Ovary (tissue), 9 donors: ENCODE measurements around the gene AKAP14. TPM values are rescaled to one million over a fixed set of nuclear protein-coding genes. Genes with fewer than 3 reads are reported as not detected.

Source experiments
- DNase-seq, 5 donors: peaks; one replicate each; pipeline ENCODE4 v3.0.0-alpha.2; 2019 to 2020
- H3K27ac ChIP-seq, 2 donors: fragments of 200-600 bp; one replicate each; pipeline versions ENCODE4 v1.5.1 to v1.8.0; 2019 to 2022
- H3K27me3 ChIP-seq: fragments of 200-600 bp; one replicate; pipeline ENCODE4 v1.8.0; 2022
- H3K36me3 ChIP-seq: fragments of 200-600 bp; sonication (generic); one replicate; pipeline ENCODE4 v1.5.1; 2019
- H3K4me1 ChIP-seq: one replicate; pipeline ENCODE4 v1.8.1; 2013; ENCODE audit warnings: mild to moderate bottlenecking, moderate library complexity; ENCODE audit not compliant: insufficient read depth
- H3K4me3 ChIP-seq: fragments of 200-600 bp; sonication (generic); one replicate; pipeline ENCODE4 v1.5.1; 2017
- H3K9me3 ChIP-seq, 2 donors: fragments of 200-600 bp in 1 of 2; sonication (generic) in 1 of 2; one replicate each; pipeline versions ENCODE4 v1.5.1 to v1.8.1; 2013 to 2019; ENCODE audit warnings: mild to moderate bottlenecking in 1 of 2, moderate library complexity in 1 of 2
- EP300 ChIP-seq: sonication (generic); formaldehyde crosslinking; IDR thresholded peaks from one replicate; pipeline ENCODE4 v1.6.1; 2017; ENCODE audit warnings: antibody characterized with exemption
- POLR2A ChIP-seq: fragments of 450-650 bp; IDR thresholded peaks from one replicate; pipeline ENCODE4 v1.6.1; 2017; ENCODE audit warnings: antibody characterized with exemption, mild to moderate bottlenecking, moderate library complexity
- WGBS, 3 donors: extraction: QIAGEN DNeasy Blood & Tissue Kit in 1 of 3; methylation state at CpG; one replicate each; pipeline versions ENCODE4 v1.1.5 to v1.1.7; 2013 to 2017; 5-methylcytosine and 5-hydroxymethylcytosine counted together
- intact Hi-C, 4 donors: fragments of 100-400 bp; cut with DNase I; formaldehyde crosslinking; loops; one replicate each; pipeline versions ENCODE4 v1.11.0 to v1.15.1; 2022 to 2023
- polyA plus RNA-seq, 2 donors: library from polyadenylated mRNA; stranded (reverse); fragments of 200-250 nt in 1 of 2; fragments of 350-450 nt in 1 of 2; fragmentation: Illumina TruSeq in 1 of 2; extraction: RNeasy Lipid Tissue Mini Kit (QIAGEN cat#74804) in 1 of 2; gene quantifications; one replicate each; pipeline ENCODE4 v1.2.3, GENCODE V29; 2013 to 2014
- total RNA-seq, 7 donors: library from RNA; depleted of rRNA in 2 of 7; stranded (reverse); fragments of >200 nt in 2 of 7; fragmentation: NEBNext Ultra II Directional in 3 of 7; extraction: Animal tissue kit (Norgen Biotek cat#: 25700) in 3 of 7; gene quantifications; one replicate each; pipeline versions ENCODE4 v1.1.0 to v1.2.4, GENCODE V29; 2016 to 2023
- TF ChIP-seq, protein P1 (sequence below), 3 donors: fragments of 450-650 bp in 2 of 3; fragments of 200-600 bp in 1 of 3; IDR thresholded peaks; one replicate each; pipeline versions ENCODE4 v1.5.1 to v1.8.0; 2016 to 2022; ENCODE audit warnings: antibody characterized with exemption in 3 of 3, mild to moderate bottlenecking in 1 of 3
- donor health status: DM: no; HTN: no; CAD: no; lungs with moderate emphysema.
- donor health status: DM: no; HTN: no; CAD: no.
- donor health status: Bipolar disorder and iron deficiency.
- donor health status: DM: yes; HTN: yes; CAD: no.
- donor health status: DM: no; HTN: no; CAD: no.
- donor health status: DM: yes; HTN: yes; CAD: no.

Gene AKAP14
- total and polyA plus RNA-seq, 9 donors: 0.38 to 10.1 (median 1.3) TPM; not detected in 4

DNA sequence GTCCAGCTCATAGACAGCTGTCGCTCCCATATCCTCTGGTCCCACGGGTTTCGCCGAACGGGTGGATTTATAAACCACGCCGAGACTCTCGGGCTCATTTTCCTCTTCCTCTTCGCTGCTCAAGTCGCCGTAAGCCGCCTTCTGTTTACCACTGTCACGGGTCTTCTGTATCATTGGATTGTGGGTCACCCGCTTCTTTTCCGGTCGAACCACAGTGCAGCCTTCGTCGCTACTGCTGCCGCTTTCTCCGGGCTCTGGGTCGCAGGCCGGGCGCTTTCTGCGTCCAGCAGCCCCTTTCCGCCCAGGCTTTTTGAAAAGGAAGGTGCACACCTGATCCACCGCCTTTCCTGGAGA lies 24.5 kb upstream of the AKAP14 start:
- no peaks in the 10 kb centered on the region for H3K4me1 ChIP-seq
- TF ChIP-seq EP300 (no peak), POLR2A (no peak)
- TF ChIP-seq, protein P1, sequence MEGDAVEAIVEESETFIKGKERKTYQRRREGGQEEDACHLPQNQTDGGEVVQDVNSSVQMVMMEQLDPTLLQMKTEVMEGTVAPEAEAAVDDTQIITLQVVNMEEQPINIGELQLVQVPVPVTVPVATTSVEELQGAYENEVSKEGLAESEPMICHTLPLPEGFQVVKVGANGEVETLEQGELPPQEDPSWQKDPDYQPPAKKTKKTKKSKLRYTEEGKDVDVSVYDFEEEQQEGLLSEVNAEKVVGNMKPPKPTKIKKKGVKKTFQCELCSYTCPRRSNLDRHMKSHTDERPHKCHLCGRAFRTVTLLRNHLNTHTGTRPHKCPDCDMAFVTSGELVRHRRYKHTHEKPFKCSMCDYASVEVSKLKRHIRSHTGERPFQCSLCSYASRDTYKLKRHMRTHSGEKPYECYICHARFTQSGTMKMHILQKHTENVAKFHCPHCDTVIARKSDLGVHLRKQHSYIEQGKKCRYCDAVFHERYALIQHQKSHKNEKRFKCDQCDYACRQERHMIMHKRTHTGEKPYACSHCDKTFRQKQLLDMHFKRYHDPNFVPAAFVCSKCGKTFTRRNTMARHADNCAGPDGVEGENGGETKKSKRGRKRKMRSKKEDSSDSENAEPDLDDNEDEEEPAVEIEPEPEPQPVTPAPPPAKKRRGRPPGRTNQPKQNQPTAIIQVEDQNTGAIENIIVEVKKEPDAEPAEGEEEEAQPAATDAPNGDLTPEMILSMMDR (IDR thresholded peaks at IDR 0.05): no peak
- peak overlapping the region; percentile 63 for H3K4me3 ChIP-seq
- H3K9me3 ChIP-seq: no peaks in the 10 kb centered on the region
- intact Hi-C loops: no loop called here
- H3K36me3 ChIP-seq: no peaks in the 10 kb centered on the region
- H3K27me3 ChIP-seq: no peaks in the 10 kb centered on the region
- peak overlapping the region in 1 of 2 donors; percentile 94 for H3K27ac ChIP-seq
- DNase-seq: peak in 1 of 5 donors; percentile 20
- 29 to 35% (median 32%) methylated on average over 26 of the region's 26 CpGs for WGBS, 3 donors

DNA sequence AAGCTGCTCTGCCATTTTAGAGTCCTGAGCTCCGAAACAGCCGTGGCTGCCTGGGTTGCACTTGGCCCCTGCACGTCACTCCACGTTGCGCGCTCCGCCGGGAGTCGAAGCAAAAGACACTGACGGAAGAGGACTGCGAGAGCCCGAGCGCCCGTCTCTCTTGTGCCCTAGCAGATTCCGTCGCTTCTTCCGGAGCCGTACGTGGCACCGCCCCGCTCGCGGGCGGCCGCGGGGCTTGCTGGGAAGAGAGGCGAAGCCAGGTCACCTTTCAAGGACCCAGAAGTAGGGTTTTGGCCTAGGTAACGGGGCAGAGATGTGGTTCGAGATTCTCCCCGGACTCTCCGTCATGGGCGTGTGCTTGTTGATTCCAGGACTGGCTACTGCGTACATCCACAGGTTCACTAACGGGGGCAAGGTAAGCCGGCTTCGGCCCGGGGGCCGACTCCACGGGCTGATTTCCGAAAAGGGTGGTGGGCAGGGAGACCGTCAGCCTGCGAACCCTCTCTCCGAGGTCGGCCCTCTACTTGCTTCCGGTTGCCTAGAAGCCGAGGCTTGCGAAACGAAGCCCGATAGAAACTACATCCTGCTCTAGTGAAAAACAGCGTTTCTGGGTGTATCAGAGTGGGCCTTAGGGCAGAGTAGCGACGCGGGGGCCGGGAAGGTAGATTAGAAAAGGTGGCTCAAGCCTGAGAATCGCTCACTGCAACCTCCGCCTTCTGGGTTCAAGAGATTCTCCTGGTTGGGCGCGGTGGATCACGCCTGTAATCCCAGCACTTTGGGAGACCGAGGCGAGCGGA lies 23.9 kb upstream of the AKAP14 start, which contains the start of the genes NDUFA1 and RNF113A:
Gene NDUFA1, plus strand, starts transcription at position 234 of the 797 bp plus-strand sequence. Its CDS starts 80 bp downstream, at position 314.
Gene RNF113A, minus strand, starts transcription at position 135 of the 797 bp plus-strand sequence. Its CDS starts 120 bp downstream, at position 15.
- Histone ChIP-seq H3K4me3 (peak within 1 kb of the TSS; percentile 63), H3K4me1 (no peaks in the 10 kb centered on the region), H3K36me3 (no peaks in the 10 kb centered on the region), H3K9me3 (no peaks in the 10 kb centered on the region), H3K27ac (peak within 1 kb of the TSS; percentile 53 to 94), H3K27me3 (no peaks in the 10 kb centered on the region)
- intact Hi-C loops: no loop called here
- DNase-seq: peak; percentile 75 to 86 (median 82)
- WGBS, 3 donors: 38 to 50% (median 44%) methylated on average over 62 of the region's 62 CpGs
- TF ChIP-seq, protein P1 (IDR thresholded peaks at IDR 0.05): no peak
- TF ChIP-seq EP300: no peak
- peak; percentile 68 for TF ChIP-seq POLR2A

DNA sequence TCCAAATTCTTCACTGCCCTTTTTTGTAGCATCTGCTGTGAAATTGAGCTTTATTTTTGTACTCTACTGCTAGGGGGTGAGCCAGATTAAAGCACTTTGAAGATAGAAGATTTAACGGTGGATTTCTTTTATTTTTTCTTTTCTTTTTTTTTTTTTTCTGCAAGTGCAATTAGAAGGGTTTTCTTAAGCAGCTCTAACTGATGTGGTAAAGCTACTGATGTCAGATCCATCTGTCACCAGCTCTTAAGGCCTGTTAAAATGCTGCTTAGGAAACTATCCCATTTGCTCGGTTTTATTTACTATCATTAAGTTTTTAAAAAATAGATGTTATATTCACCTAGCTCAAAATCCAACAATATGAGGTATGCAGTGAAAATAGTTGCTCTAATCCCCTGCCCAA lies 17.0 kb upstream of the AKAP14 start:
- no peaks in the 10 kb centered on the region for H3K27me3 ChIP-seq
- H3K36me3 ChIP-seq: no peaks in the 10 kb centered on the region
- intact Hi-C loops: no loop called here
- no peak for DNase-seq
- TF ChIP-seq POLR2A (no peak), EP300 (no peak)
- TF ChIP-seq, protein P1 (IDR thresholded peaks at IDR 0.05): no peak
- no peaks in the 10 kb centered on the region for H3K9me3 ChIP-seq
- H3K27ac ChIP-seq: no peak overlapping the region
- WGBS, 3 donors: 53 to 57% (median 55%) methylated on average over 2 of the region's 2 CpGs
- H3K4me3 ChIP-seq: no peak overlapping the region
- no peaks in the 10 kb centered on the region for H3K4me1 ChIP-seq

DNA sequence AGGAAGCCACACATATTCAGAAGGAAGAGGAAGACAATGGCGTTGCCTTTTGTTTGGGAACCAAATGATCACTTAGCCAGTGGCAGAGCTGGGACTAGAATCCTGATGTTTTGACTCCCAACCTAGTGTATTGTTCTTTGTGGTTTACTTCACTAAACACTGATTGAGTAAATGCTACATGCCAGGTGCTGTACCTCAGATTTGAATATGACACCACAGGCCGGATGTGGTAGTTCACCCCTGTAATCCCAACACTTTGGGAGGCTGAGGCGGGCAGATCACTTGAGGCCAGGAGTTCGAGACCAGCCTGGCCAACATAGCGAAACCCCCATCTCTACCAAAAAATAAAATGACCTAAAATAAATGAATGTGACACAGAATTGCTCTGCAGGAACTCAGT lies 15.6 kb upstream of the AKAP14 start:
- intact Hi-C loops: no loop called here
- TF ChIP-seq, protein P1 (IDR thresholded peaks at IDR 0.05): no peak
- TF ChIP-seq EP300 (no peak), POLR2A (no peak)

More for the DNA sequence above, 15.6 kb upstream of the AKAP14 start:
- H3K27me3 ChIP-seq: no peaks in the 10 kb centered on the region
- no peak overlapping the region for H3K27ac ChIP-seq
- DNase-seq: no peak
- no peaks in the 10 kb centered on the region for H3K9me3 ChIP-seq
- H3K4me3 ChIP-seq: no peak overlapping the region
- WGBS, 3 donors: 61 to 68% (median 62%) methylated on average over 5 of the region's 5 CpGs
- H3K4me1 ChIP-seq: no peaks in the 10 kb centered on the region
- no peaks in the 10 kb centered on the region for H3K36me3 ChIP-seq
